Thymus (tissue), 11 donors: Measurements from ENCODE around the gene HNRNPAB. TPM values are rescaled to one million over a fixed set of nuclear protein-coding genes. Genes with fewer than 3 reads are reported as not detected.

Experiments used
- DNase-seq, 9 donors: peaks; one replicate each; pipeline ENCODE4 v3.0.0-alpha.2; 2013; ENCODE audit warnings: low spot score in 9 of 9, low read depth in 6 of 9, missing footprints in 1 of 9
- H3K27ac ChIP-seq, 2 donors: one replicate each; pipeline ENCODE4 v1.5.1; 2013; ENCODE audit warnings: control low read depth in 1 of 2, low read depth in 1 of 2, low read length in 1 of 2, mild to moderate bottlenecking in 1 of 2, moderate library complexity in 1 of 2
- H3K27me3 ChIP-seq, 2 donors: one replicate each; pipeline ENCODE4 v1.5.1; 2013; ENCODE audit warnings: low read length in 1 of 2; ENCODE audit not compliant: control insufficient read depth in 2 of 2, insufficient read depth in 1 of 2
- H3K36me3 ChIP-seq, 2 donors: one replicate each; pipeline ENCODE4 v1.5.1; 2013; ENCODE audit warnings: low read length in 1 of 2, mild to moderate bottlenecking in 1 of 2, moderate library complexity in 1 of 2; ENCODE audit not compliant: control insufficient read depth in 2 of 2, insufficient read depth in 2 of 2
- H3K4me1 ChIP-seq, 2 donors: one replicate each; pipeline ENCODE4 v1.5.1; 2013; ENCODE audit warnings: low read length in 2 of 2; ENCODE audit not compliant: control insufficient read depth in 2 of 2, insufficient read depth in 2 of 2
- H3K4me3 ChIP-seq, 2 donors: one replicate each; pipeline ENCODE4 v1.5.1; 2013; ENCODE audit warnings: low read length in 2 of 2, control low read depth in 1 of 2, mild to moderate bottlenecking in 1 of 2
- H3K9me3 ChIP-seq, 2 donors: one replicate each; pipeline ENCODE4 v1.5.1; 2013; ENCODE audit warnings: low read length in 1 of 2, mild to moderate bottlenecking in 1 of 2; ENCODE audit not compliant: control insufficient read depth in 2 of 2, insufficient read depth in 1 of 2
- WGBS: extraction: QIAGEN DNeasy Blood & Tissue Kit; methylation state at CpG from one replicate; pipeline ENCODE4 v1.1.7; 2013; 5-methylcytosine and 5-hydroxymethylcytosine counted together
- polyA plus RNA-seq: library from polyadenylated mRNA; stranded (reverse); fragments of 200-250 nt; gene quantifications from one replicate; pipeline ENCODE4 v1.2.3, GENCODE V29; 2013
- total RNA-seq: library from RNA; stranded (reverse); fragments of 120-200 nt; gene quantifications from one replicate; pipeline ENCODE4 v1.2.4, GENCODE V29; 2013
- donor health status: healthy.

The HNRNPAB gene
- total and polyA plus RNA-seq, 2 donors = 86.1 to 146 TPM

DNA sequence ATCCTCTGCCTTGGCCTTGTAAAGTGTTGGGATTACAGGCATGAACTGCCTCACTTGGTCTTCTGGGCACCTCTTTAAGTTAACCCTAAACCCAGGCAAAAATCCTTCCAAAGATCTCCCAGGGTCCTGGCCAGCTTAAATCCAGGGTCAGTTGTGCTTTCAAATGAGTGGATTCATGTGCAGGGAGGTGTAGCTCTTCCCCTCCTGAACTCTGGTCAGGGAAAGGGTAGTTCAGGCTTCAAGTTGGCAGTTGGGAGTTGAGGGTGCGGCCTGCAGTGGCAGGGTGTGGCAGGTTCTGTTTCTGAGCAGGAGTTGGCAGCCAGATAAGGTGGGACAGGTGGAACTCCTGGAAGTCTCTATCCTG, 3.6 kb downstream of the HNRNPAB start:
- H3K27me3 ChIP-seq = no peaks in the 10 kb centered on the region
- H3K27ac ChIP-seq = no peak overlapping the region
- H3K4me3 ChIP-seq = no peak overlapping the region
- H3K4me1 ChIP-seq = peaks cover 17 to 22% of the 10 kb centered on the region in 2 donors
- H3K36me3 ChIP-seq = peaks cover 60 to 71% of the 10 kb centered on the region in 2 donors
- WGBS = 96% methylated on average over 1 of the region's 1 CpG
- DNase-seq = no peak
- no peaks in the 10 kb centered on the region for H3K9me3 ChIP-seq

DNA sequence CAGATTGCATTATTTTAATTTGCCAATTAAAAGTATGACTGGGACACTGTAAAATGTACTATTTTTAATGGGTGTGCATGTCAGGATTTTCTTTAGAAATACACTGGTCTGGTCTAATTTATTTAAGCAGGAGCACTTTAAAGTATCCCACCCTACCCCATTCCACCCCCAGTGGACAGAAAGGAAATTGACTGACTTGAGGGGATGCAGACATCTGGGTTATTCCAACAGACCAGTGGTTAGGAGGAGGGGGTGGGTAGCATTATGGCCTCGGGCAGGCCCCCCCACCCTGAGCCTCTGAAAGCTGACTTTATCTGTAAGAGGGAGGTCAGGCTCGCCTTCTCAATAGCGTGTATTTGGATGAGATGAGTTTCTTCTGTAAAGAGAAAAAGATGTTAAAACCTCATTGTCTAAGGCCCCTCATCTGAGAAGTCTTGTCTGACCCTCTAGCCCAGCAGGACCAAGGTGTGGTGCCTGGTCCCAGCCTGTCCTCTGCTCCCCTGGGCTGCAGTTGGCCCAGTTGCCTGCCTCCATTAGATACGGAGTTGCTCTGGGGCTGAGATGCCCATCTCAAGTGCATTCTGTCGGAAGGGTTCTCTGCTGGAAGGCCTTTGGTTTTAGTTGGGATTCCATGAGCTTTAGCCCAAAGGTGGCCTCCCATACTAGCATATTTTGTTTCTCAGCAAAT, 4.4 kb downstream of the HNRNPAB start:
- H3K4me3 ChIP-seq = no peak overlapping the region
- 96% methylated on average over 5 of the region's 5 CpGs for WGBS
- no peak overlapping the region for H3K27ac ChIP-seq
- H3K4me1 ChIP-seq = peaks cover 17 to 21% of the 10 kb centered on the region in 2 donors
- H3K36me3 ChIP-seq = peaks cover 68 to 79% of the 10 kb centered on the region in 2 donors
- no peak for DNase-seq
- H3K9me3 ChIP-seq = no peaks in the 10 kb centered on the region
- no peaks in the 10 kb centered on the region for H3K27me3 ChIP-seq

DNA sequence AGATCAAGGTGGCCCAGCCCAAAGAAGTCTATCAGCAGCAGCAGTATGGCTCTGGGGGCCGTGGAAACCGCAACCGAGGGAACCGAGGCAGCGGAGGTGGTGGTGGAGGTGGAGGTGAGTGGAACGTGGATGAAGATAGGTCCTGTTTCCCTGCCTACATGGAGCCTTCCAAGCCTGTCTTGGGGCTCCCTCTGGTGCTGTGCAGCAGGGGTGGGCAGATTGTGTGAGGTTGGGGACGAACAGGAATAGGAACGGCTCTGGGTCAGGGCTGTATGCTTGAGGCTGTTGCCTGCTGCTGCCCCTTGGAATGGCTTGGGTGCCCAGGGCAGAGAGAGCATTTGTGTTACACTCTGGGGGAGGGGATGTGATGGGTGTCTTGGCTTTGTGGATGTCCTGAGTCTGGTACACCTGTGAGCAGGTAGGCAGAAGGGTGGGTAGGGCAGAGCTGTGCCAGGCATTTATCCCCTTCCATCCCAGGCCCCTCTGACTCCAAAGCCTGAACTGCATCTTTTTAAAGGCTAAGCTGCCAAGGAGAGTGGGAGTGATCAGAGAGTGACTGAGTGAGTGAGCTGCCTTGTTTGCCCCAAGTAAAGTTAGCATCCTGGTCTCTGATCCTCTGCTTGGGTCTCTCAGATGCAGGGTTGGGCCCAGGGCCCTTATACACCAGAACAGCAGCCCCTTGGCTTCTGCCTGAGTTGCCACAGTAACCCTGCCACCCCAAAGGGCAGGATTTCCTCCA, 5.2 kb downstream of the HNRNPAB start:
- H3K36me3 ChIP-seq = peaks cover 76 to 87% of the 10 kb centered on the region in 2 donors
- H3K4me1 ChIP-seq = peaks cover 17 to 18% of the 10 kb centered on the region in 2 donors
- H3K27ac ChIP-seq = no peak overlapping the region
- no peaks in the 10 kb centered on the region for H3K9me3 ChIP-seq
- no peaks in the 10 kb centered on the region for H3K27me3 ChIP-seq
- no peak for DNase-seq
- no peak overlapping the region for H3K4me3 ChIP-seq
- WGBS = 92% methylated on average over 8 of the region's 8 CpGs

DNA sequence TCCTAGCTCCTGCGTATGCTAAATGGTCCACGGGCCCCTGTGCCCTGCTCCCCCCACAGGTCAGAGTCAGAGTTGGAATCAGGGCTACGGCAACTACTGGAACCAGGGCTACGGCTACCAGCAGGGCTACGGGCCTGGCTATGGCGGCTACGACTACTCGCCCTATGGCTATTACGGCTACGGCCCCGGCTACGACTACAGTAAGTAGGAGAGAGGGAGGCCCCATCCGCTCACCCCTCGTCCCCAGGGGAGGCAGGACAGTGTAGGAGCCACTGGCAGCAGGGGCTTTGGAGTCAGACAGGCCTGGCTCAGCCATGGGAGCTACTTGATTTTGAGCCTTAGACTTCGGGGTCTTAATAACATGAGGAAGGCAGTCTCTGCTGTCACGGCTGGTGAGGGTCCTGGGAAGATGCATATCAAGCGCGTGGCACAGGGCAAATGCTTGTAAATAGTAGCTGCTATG, 5.8 kb downstream of the HNRNPAB start:
- no peak for DNase-seq
- Histone ChIP-seq H3K36me3 (peaks cover 82 to 93% of the 10 kb centered on the region in 2 donors), H3K27ac (no peak overlapping the region), H3K27me3 (no peaks in the 10 kb centered on the region), H3K4me1 (peaks cover 17 to 18% of the 10 kb centered on the region in 2 donors), H3K9me3 (no peaks in the 10 kb centered on the region), H3K4me3 (no peak overlapping the region)
- 98% methylated on average over 18 of the region's 18 CpGs for WGBS

DNA sequence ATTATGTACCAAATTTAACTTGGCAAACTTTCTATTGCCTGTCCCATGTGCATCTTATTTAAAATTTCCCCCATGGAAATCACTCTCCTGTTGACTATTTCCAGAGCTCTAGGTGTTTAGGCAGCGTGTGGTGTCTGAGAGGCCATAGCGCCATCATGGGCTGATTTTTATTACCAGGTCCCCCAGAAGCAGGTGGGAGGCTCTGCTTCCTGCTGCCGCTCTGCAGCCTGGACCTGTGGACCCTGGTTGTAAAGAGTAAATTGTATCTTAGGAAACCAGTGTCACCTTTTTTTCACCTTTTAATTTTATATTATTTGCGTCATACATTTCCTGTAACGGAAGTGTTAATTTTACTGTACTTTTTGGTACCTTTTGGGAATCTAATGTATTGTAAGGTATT, 6.4 kb downstream of the HNRNPAB start:
- DNase-seq = no peak
- H3K36me3 ChIP-seq = peaks cover 88 to 99% of the 10 kb centered on the region in 2 donors
- no peaks in the 10 kb centered on the region for H3K27me3 ChIP-seq
- no peaks in the 10 kb centered on the region for H3K9me3 ChIP-seq
- 99% methylated on average over 5 of the region's 5 CpGs for WGBS
- no peak overlapping the region for H3K4me3 ChIP-seq
- H3K27ac ChIP-seq = no peak overlapping the region
- H3K4me1 ChIP-seq = peaks cover 16 to 18% of the 10 kb centered on the region in 2 donors

DNA sequence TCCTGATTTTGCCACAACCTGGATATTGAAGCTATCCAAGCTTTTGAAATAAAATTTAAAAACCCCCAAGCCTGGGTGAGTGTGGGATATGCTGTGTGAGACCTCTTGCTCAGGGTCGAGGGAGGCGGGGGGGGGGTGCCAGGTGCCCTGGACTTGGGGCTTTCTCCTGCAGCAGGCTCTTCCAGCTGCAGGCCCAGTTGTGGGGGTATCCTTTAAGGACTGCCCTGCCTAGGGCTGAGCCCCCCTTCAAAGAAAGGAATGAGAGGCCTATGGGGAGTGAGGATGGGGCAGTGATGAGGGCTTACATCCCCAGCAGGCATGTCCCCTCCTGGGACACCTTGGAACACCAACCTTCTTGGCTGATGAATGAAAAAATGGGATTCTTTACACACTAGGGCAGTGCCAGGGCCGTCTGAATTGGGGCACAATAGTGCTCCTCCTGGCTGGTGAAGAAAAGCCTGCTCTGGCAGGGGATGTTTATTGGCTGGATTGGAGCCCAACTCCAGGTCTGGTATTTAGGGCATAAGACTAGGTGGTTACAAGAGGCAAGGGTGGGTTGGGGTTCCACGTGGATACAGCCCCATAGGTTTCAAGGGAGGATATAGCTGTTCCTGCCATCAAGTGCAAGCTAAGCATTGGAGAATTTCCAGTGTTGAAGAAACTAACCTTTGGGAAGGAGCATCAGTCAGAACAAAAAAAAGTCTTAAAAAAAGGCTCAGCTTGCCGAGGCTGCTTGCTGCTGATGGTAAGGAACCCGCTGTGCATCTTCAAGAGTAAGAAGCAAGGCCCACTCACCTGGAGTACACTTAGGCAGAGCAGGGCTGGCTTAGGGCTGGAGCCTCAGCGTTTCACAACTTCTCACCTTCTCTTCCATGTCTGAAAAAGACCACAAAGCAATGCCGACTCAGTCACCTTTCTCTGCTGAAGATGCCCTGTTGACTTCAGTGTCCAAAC, 7.0 kb downstream of the HNRNPAB start:
- Histone ChIP-seq H3K9me3 (no peaks in the 10 kb centered on the region), H3K27me3 (no peaks in the 10 kb centered on the region), H3K36me3 (peaks cover 95 to 99% of the 10 kb centered on the region in 2 donors), H3K4me1 (peaks cover 9 to 12% of the 10 kb centered on the region in 2 donors), H3K27ac (no peak overlapping the region), H3K4me3 (no peak overlapping the region)
- WGBS = 87% methylated on average over 8 of the region's 8 CpGs
- DNase-seq = no peak

DNA sequence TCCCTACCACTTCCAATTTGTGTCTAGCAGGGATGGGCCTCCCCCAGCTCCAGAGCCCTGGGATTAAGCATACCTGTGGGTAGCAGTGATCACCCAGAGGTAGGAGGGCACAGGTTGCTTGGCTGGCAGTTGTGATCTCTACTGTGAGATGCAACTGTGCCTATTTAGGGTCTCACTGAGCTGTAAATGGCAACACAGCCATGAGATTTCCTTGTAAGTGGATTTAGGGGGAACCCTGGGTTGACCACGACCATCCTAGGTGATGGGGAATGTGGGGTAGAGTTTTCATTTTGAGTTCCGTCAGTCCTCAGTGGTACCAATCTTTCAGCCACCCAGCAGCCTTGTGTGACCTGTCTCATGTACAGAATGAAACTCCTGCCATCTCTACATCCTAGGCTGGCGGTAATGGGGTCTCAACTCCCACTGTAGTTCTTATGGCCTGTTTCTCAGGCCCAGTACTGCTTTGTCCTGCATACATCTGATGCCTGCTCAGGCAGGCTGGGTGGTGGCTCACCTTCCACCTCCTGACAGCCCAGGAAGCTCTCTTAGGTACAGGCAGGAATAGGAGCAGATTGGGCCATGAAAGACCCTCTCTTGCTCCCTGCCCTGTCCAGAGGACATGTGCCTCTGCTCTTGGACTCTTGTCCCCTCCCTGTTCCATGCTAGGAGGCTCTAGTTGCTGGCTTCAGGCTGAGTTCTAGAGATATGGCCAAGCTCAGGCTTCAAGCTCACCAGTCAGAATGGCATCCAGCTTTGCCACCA, 8.1 kb downstream of the HNRNPAB start:
- WGBS = 93% methylated on average over 3 of the region's 3 CpGs
- Histone ChIP-seq H3K27ac (no peak overlapping the region), H3K27me3 (no peaks in the 10 kb centered on the region), H3K4me3 (no peak overlapping the region), H3K36me3 (peaks cover 87 to 94% of the 10 kb centered on the region in 2 donors), H3K9me3 (no peaks in the 10 kb centered on the region), H3K4me1 (peaks cover 0 to 1% of the 10 kb centered on the region in 2 donors)
- DNase-seq = no peak

DNA sequence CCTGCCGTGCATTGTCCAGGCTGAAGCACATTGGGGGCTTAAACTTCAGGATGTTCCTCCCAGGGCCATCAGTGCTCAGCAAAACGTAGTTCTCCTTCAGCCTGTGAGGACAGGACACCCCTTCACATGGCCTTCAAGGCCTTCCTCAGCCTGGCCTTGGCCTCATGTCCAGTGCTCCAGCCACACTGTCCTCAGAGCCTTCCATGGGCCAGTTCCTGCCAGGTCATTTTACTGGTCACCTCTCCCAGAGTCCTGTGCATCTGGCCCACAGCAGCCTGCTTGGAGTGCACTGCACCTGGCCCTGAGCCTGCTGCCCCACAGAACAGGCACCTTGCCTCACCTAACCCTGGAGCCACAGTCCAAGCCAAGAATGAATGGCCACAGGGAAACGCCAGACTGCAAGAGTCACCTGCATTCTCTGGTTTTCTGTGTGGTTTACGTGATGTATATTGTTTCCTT, 8.7 kb downstream of the HNRNPAB start:
- Histone ChIP-seq H3K9me3 (no peaks in the 10 kb centered on the region), H3K4me3 (no peak overlapping the region), H3K27me3 (no peaks in the 10 kb centered on the region), H3K36me3 (peaks cover 81 to 88% of the 10 kb centered on the region in 2 donors), H3K27ac (no peak overlapping the region), H3K4me1 (no peaks in the 10 kb centered on the region)
- no peak for DNase-seq
- 84% methylated on average over 4 of the region's 4 CpGs for WGBS
